A549 (cell line): Measurements from ENCODE around the gene TNRC18. TPM values are rescaled to one million over a fixed set of nuclear protein-coding genes. Genes with fewer than 3 reads are reported as not detected.

ENCODE experiments used
- ATAC-seq, 2 experiments: fragments of 200-7000 bp in 1 of 2; fragments of >200 bp in 1 of 2; cut with Nextera tagmentation in 1 of 2; cut with Tn5 transposase in 1 of 2; 3 replicates each; pipeline versions ENCODE4 v1.8.0 to v1.9.1; 2018 to 2020; ENCODE audit warnings: mild to moderate bottlenecking in 1 of 2, moderate library complexity in 1 of 2
- CTCF ChIA-PET: fragments of 300-600 bp; sonication (Branson Sonifier 250); formaldehyde crosslinking; extraction: SDS; loops from one replicate; lab custom pipeline; 2021; ENCODE audit warnings: antibody characterized with exemption, inconsistent platforms; lab: Yijun Ruan, JAX
- POLR2A ChIA-PET: fragments of 350-600 bp; formaldehyde crosslinking; extraction: SDS; loops from one replicate; lab custom pipeline; 2021; ENCODE audit warnings: antibody characterized with exemption, inconsistent platforms; lab: Yijun Ruan, JAX
- DNase-seq, 2 experiments: peaks; one replicate each; pipeline versions ENCODE4 v3.0.0 to v3.0.0-alpha.2; 2011 to 2016; ENCODE audit warnings: low read depth in 1 of 2, low spot score in 1 of 2
- FAIRE-seq: peaks from 2 replicates; lab custom pipeline; 2011; peaks lifted over from hg19 to GRCh38; lab: Jason Lieb, UNC
- H3K27ac ChIP-seq, 2 experiments: fragments of >200 bp; sonication (Bioruptor Twin); formaldehyde crosslinking; 3 replicates each; pipeline ENCODE4 v1.5.1; 2016 to 2017
- H3K4me1 ChIP-seq: fragments of >200 bp; sonication (Bioruptor Twin); formaldehyde crosslinking; 3 replicates; pipeline ENCODE4 v1.6.1; 2016
- H3K4me2 ChIP-seq: fragments of >200 bp; sonication (Bioruptor Twin); formaldehyde crosslinking; 3 replicates; pipeline ENCODE4 v1.6.1; 2016
- H3K4me3 ChIP-seq: fragments of >200 bp; sonication (Bioruptor Twin); formaldehyde crosslinking; 3 replicates; pipeline ENCODE4 v1.5.1; 2016
- H3K9me3 ChIP-seq: fragments of >200 bp; sonication (Bioruptor Twin); formaldehyde crosslinking; 3 replicates; pipeline ENCODE4 v1.6.1; 2016
- CEBPB ChIP-seq, 2 experiments: fragments of >200 bp in 1 of 2; sonication (Bioruptor Twin) in 1 of 2; formaldehyde crosslinking in 1 of 2; IDR thresholded peaks; 2 replicates each; pipeline ENCODE4 v1.6.1; 2012 to 2016
- CHD4 ChIP-seq: fragments of 200-600 bp; sonication (generic); IDR thresholded peaks from 2 replicates; pipeline ENCODE4 v1.6.1; 2016; ENCODE audit warnings: antibody characterized with exemption, mild to moderate bottlenecking, borderline replicate concordance
- EP300 ChIP-seq, 2 experiments: fragments of >200 bp; sonication (Bioruptor Twin); formaldehyde crosslinking; IDR thresholded peaks; 2 replicates in 1 of 2; 3 replicates in 1 of 2; pipeline ENCODE4 v1.6.1; 2016 to 2017
- FOSL2 ChIP-seq, 2 experiments: fragments of 450-650 bp in 1 of 2; fragments of >200 bp in 1 of 2; sonication (Bioruptor Twin) in 1 of 2; formaldehyde crosslinking; IDR thresholded peaks; 2 replicates each; pipeline versions ENCODE4 v1.5.0 to v1.6.1; 2016 to 2020; ENCODE audit warnings: mild to moderate bottlenecking in 1 of 2, moderate library complexity in 1 of 2
- GATA3 ChIP-seq: IDR thresholded peaks from 2 replicates; pipeline ENCODE4 v1.6.1; 2012; ENCODE audit warnings: borderline replicate concordance
- HDAC2 ChIP-seq: fragments of 200-600 bp; sonication (generic); IDR thresholded peaks from 2 replicates; pipeline ENCODE4 v1.6.1; 2016
- HOXB13 ChIP-seq: fragments of 250-450 bp; sonication (Bioruptor Pico); IDR thresholded peaks from 2 replicates; pipeline ENCODE4 v1.5.0; 2020; ENCODE audit warnings: low read depth, mild to moderate bottlenecking, moderate library complexity
- HOXB5 ChIP-seq: fragments of 250-450 bp; sonication (Bioruptor Pico); IDR thresholded peaks from 2 replicates; pipeline ENCODE4 v1.5.0; 2020; ENCODE audit warnings: mild to moderate bottlenecking, moderate library complexity
- JUN ChIP-seq, 2 experiments: fragments of >200 bp; sonication (Bioruptor Twin); formaldehyde crosslinking; IDR thresholded peaks; 2 replicates in 1 of 2; 3 replicates in 1 of 2; pipeline ENCODE4 v1.6.1; 2016 to 2017
- JUNB ChIP-seq: fragments of >200 bp; sonication (Bioruptor Twin); formaldehyde crosslinking; IDR thresholded peaks from 2 replicates; pipeline ENCODE4 v1.6.1; 2016
- PBX3 ChIP-seq: IDR thresholded peaks from 2 replicates; pipeline ENCODE4 v1.6.1; 2012
- POLR2A ChIP-seq: IDR thresholded peaks from 2 replicates; pipeline ENCODE4 v1.6.1; 2012; ENCODE audit warnings: mild to moderate bottlenecking, low read length
- RCOR1 ChIP-seq: fragments of 150-350 bp; IDR thresholded peaks from 2 replicates; pipeline ENCODE4 v1.6.1; 2014; ENCODE audit warnings: antibody characterized with exemption, low read length, low read depth
- SREBF2 ChIP-seq: fragments of 450-650 bp; IDR thresholded peaks from 2 replicates; pipeline ENCODE4 v1.6.1; 2014; ENCODE audit warnings: mild to moderate bottlenecking, moderate library complexity
- TFCP2L1 ChIP-seq: fragments of 250-450 bp; sonication (Bioruptor Pico); IDR thresholded peaks from 2 replicates; pipeline ENCODE4 v1.5.0; 2021; ENCODE audit warnings: mild to moderate bottlenecking
- ZC3H11A ChIP-seq: fragments of 450-650 bp; IDR thresholded peaks from 2 replicates; pipeline ENCODE4 v1.6.1; 2014; ENCODE audit warnings: antibody characterized with exemption, mild to moderate bottlenecking
- ZNF302 ChIP-seq: fragments of 250-450 bp; sonication (Bioruptor Pico); IDR thresholded peaks from 2 replicates; pipeline ENCODE4 v1.9.0; 2021; ENCODE audit warnings: inconsistent platforms, mild to moderate bottlenecking, moderate library complexity
- ZSCAN20 ChIP-seq: fragments of 250-450 bp; sonication (Bioruptor Pico); IDR thresholded peaks from 2 replicates; pipeline ENCODE4 v1.8.0; 2022; ENCODE audit warnings: mild to moderate bottlenecking, moderate library complexity
- WGBS: methylation state at CpG from one replicate; pipeline ENCODE4 v1.1.6; 2017; ENCODE audit errors: missing lambda C conversion rate; 5-methylcytosine and 5-hydroxymethylcytosine counted together
- polyA plus RNA-seq, 4 experiments: library from polyadenylated mRNA; depleted of rRNA in 3 of 4; stranded (reverse); fragments of >200 nt; fragmentation: RNase III in 1 of 4; extraction: RNeasy Plus Mini Kit Qiagen cat#74134 plus additional on column Dnase treatment in 1 of 4; gene quantifications; 2 replicates in 3 of 4; 3 replicates in 1 of 4; pipeline ENCODE4 v1.2.3, GENCODE V29; 2011 to 2017
- TF ChIP-seq, protein P1 (sequence below): fragments of >200 bp; sonication (Bioruptor Twin); formaldehyde crosslinking; IDR thresholded peaks from 3 replicates; pipeline ENCODE4 v1.5.1; 2016

TNRC18 gene
- polyA plus RNA-seq, 2 of the 4 experiments (the other 2 are of a cell fraction): 15.5 to 39.9 TPM

DNA sequence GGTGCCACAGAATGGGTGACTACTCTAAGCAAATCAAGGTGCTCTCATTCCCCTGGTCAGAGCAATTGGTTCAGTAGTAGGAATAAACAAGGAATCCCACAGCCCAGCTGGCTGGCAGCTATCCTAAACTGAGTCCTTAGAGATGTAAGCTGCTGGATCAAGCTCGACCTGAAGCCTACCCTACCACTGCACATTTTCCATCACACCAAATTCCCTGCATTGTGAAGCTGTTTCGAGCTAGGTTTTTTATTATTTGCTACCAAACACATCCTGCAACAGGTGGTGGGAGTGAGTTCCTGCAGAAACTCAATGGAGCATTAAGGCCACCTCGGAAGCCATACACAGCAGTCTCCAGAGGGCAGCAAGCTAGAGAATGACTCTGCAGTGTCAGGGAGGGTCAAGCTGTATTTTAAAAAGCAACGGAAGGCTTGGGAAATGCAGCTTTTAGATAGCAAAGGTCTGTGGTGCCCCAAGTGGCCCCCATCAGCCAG lies 33.7 kb upstream of the TNRC18 start:
- no peak for ATAC-seq
- FAIRE-seq: no peak
- Histone ChIP-seq H3K27ac (no peak overlapping the region), H3K4me3 (no peak overlapping the region), H3K4me1 (peaks cover 10% of the 10 kb centered on the region; the same call in 2 of the 3 replicates), H3K9me3 (no peaks in the 10 kb centered on the region), H3K4me2 (no peak overlapping the region)
- DNase-seq: no peak
- POLR2A ChIA-PET: no interaction called here
- no peak for TF ChIP-seq ZNF302 (CRISPR knock-in tag)
- no peak for TF ChIP-seq CEBPB (IDR thresholded peaks at IDR 0.05)
- TF ChIP-seq ZC3H11A: no peak
- no peak for TF ChIP-seq JUN (IDR thresholded peaks at IDR 0.05)
- TF ChIP-seq HOXB5 (CRISPR knock-in tag): no peak
- TF ChIP-seq SREBF2: no peak
- TF ChIP-seq JUNB: no peak
- TF ChIP-seq EP300 (IDR thresholded peaks at IDR 0.05): no peak
- no peak for TF ChIP-seq GATA3
- no peak for TF ChIP-seq HOXB13 (CRISPR knock-in tag)
- TF ChIP-seq HDAC2: no peak
- CTCF ChIA-PET: interaction anchor here (0.7 to 2.8 kb wide), 6 partner anchors 10 to 217 kb away, joined by 3 to 10 read pairs (median 6); no protein-coding TSS in a partner anchor
- 78% methylated on average over 4 of the region's 4 CpGs for WGBS

DNA sequence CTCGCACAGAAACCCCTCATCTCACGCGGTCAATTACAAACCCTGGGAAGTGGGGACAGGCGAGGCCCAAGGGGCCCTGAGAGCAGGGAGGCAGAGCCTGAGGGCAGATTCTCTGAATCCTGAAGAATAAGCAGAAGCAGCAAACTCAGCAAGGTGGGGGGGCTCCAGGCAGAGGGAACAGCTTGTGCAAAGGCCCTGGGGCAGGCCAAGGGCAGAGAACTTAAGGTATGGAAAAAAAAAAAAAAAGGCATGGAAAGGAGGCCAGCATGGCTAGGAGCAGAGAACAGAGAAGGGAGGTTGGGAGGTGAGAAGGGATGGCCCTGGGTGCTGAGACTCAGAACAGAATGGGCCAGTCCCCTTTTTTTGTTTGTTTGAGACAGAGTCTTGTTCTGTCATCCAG lies 32.8 kb upstream of the TNRC18 start:
- 85% methylated on average over 4 of the region's 4 CpGs for WGBS
- H3K4me3 ChIP-seq: no peak overlapping the region
- FAIRE-seq (no peak), DNase-seq (no peak), ATAC-seq (no peak)
- TF ChIP-seq, protein P1, sequence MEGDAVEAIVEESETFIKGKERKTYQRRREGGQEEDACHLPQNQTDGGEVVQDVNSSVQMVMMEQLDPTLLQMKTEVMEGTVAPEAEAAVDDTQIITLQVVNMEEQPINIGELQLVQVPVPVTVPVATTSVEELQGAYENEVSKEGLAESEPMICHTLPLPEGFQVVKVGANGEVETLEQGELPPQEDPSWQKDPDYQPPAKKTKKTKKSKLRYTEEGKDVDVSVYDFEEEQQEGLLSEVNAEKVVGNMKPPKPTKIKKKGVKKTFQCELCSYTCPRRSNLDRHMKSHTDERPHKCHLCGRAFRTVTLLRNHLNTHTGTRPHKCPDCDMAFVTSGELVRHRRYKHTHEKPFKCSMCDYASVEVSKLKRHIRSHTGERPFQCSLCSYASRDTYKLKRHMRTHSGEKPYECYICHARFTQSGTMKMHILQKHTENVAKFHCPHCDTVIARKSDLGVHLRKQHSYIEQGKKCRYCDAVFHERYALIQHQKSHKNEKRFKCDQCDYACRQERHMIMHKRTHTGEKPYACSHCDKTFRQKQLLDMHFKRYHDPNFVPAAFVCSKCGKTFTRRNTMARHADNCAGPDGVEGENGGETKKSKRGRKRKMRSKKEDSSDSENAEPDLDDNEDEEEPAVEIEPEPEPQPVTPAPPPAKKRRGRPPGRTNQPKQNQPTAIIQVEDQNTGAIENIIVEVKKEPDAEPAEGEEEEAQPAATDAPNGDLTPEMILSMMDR: no peak
- TF ChIP-seq ZSCAN20 (CRISPR knock-in tag) (no peak), HDAC2 (no peak), CHD4 (no peak), PBX3 (no peak), POLR2A (no peak), HOXB13 (CRISPR knock-in tag) (no peak), RCOR1 (no peak), JUNB (no peak), TFCP2L1 (CRISPR knock-in tag) (no peak), FOSL2 (IDR thresholded peaks at IDR 0.05) (no peak), FOSL2 (CRISPR knock-in tag; IDR thresholded peaks at IDR 0.05) (no peak)
- no peak overlapping the region for H3K27ac ChIP-seq
- peaks cover 12% of the 10 kb centered on the region; the same call in 2 of the 3 replicates for H3K4me1 ChIP-seq
- H3K4me2 ChIP-seq: no peak overlapping the region
- no peaks in the 10 kb centered on the region for H3K9me3 ChIP-seq
- ChIA-PET POLR2A (no interaction called here), CTCF (interaction anchor here (1.8 to 2.8 kb wide), 3 partner anchors 90 to 216 kb away, joined by 8 to 10 read pairs (median 9); no protein-coding TSS in a partner anchor)

GRCh38 chr7:5455581-5456219 lies 32.1 kb upstream of the TNRC18 start:
- DNase-seq: no peak
- Histone ChIP-seq H3K4me2 (no peak overlapping the region), H3K27ac (no peak overlapping the region)
- FAIRE-seq: no peak
- TF ChIP-seq CHD4 (no peak), JUNB (no peak)
- TF ChIP-seq, all 56 proteins: peak for 0
- ChIA-PET POLR2A (no interaction called here), CTCF (no interaction called here)
- WGBS: 78% methylated on average over 22 of the region's 22 CpGs
- peaks cover 18% of the 10 kb centered on the region; the same call in 2 of the 3 replicates for H3K4me1 ChIP-seq
- no peak for ATAC-seq
- no peaks in the 10 kb centered on the region for H3K9me3 ChIP-seq
- H3K4me3 ChIP-seq: no peak overlapping the region
